Right renal cortex interstitium (tissue), 3 donors: ENCODE data around the gene NAV2. TPM values are rescaled to one million over a fixed set of nuclear protein-coding genes. Genes with fewer than 3 reads are reported as not detected.

Source experiments
- DNase-seq, 3 donors: peaks; one replicate each; pipeline ENCODE4 v3.0.0-alpha.2; 2013; ENCODE audit warnings: low read depth in 3 of 3, low spot score in 2 of 3
- polyA plus RNA-seq, 3 donors: library from polyadenylated mRNA; unstranded; fragments of 120-200 nt; gene quantifications; one replicate each; pipeline ENCODE4 v1.2.1, GENCODE V29; 2013; ENCODE audit not compliant: insufficient read length in 3 of 3

The NAV2 gene
- polyA plus RNA-seq, 3 donors: 32.9 to 38.0 (median 34.6) TPM

- peak; percentile 64 to 80 (median 72) for DNase-seq
Measured at GRCh38 chr11:20158597-20159257, 446.1 kb downstream of the NAV2 start.

- no peak for DNase-seq
Measured at GRCh38 chr11:20159466-20160381, 447.1 kb downstream of the NAV2 start.

- DNase-seq: no peak
Measured at GRCh38 chr11:20160425-20161229, 448.0 kb downstream of the NAV2 start, which contains the start of gene DBX1. Gene DBX1 (minus strand): TSS chr11:20160475. CDS start chr11:20160324, 151 bp downstream.

DNA sequence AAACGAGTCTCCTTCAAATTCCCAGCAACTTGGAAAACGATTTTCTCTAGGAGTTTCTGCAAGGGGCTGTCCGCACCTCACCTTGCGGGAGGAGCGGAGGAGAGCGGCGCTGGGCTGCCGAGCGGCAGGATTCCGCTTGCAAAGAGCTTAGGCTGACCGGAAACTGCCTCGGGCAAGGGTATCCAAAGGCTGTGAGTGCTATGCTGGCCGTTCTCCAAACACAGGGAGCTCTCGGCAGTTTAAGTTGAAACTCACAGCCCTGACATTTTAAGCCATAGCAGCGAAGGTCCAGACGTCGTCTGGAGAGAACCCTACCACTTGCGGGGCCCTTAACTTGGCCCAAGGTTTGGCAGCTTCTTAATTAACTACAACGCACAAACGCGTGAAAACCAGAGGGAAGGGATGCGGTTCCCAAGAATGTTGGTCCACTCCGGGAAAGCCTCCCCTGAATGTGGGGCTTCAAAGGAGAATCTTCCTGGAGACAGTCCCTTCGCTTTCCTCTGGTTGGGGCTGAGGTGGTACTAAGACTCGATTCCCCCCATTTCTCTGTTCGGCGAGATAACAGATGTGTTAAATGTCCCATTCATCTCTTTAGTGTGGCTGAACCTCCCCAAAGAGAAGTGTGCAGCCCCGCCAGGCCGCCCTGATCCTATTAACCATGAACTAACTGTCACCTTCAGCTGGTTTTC is 448.7 kb downstream of the NAV2 start:
- DNase-seq: no peak

DNA sequence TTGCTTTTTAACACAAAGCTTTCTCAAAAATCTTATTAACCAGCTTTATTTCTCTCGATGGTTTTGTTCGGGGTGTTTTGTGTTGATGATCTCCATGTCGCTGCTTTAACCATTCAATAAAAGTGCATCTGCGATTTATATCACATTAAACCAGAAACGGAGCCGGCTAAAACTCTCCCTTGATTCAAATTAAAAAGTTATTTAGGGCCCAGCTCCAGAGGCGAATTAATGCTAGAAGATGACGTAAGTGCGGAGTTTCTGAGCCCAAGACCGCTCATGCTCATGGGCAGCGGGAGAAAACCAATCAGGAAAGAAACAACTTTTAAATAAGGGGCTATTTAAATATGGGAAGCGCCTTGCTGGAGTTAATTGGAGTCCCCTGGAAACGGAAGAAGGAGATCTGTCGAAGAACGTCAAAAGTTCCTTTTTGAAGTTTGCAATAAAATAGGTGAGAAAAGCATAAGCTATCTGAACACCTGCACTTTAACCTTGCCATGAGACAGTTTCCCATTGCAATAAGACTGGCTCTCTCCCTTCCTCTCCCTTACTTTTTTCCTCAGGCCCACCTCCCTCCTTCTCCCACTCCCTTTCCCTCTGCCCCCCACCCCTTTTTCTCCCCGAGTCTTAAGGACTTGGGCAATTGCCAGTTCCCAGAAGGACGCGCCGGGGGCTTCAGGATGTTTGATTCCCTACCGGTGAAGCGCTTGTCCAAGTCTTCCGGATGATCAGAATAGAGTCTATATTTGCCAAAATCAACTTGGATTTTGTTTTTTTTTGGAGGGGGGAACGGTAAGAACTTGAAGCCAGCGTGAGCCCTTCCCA is 449.5 kb downstream of the NAV2 start:
- no peak for DNase-seq

DNA sequence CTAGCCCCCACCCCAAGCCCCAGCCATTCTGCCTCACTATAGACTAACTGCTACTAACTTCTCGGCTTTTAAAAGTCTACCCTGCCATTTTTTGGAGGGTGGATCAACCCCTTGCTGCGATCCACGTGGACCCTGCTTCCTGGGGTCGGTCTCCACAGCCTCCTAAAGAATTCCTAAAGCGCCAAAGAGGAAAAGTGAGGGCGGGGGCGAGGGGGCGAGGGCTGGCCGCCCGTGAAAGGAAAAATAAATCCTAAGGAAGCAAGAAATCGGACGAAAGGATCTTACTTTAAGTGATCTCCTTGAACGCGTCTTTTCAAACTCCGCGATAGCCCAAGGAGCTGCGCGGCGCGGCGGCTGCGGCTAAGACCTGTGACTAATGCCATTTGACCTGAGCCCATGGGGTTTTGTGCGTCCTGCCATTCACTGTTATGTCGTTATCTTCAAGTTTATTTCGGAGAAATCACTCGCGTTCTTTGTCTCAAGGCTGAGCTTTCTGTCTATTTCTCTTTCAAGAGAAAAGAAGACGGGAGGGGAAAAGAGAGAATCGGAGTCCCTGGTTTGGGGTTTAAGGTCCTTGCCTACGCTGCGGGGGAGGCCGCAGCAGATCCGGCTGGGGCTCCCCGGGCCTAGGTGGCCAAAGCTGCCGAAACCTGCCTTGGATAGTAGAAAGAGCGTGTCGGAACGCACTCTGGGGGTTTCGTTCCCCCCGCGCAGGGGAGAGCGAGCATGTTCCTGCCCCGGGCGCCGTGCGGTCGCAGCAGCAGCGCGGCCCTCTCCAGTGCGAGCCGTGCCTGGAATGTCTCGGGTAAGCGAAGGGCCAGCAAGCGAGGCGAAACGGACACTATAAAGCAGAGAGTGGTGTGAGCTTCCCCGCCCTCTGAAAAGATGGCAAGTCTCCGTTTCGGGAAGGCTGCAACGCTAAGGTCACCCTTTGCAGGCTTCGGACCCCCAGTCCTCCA is 450.5 kb downstream of the NAV2 start:
- DNase-seq: no peak

GRCh38 chr11:20163783-20164481 is 451.3 kb downstream of the NAV2 start:
- DNase-seq: no peak
